CD8-positive, alpha-beta memory T cell (primary cell): ENCODE data around the gene KIF26A. TPM values are rescaled to one million over a fixed set of nuclear protein-coding genes. Genes with fewer than 3 reads are reported as not detected.

Experiments used
- CTCF ChIA-PET: fragments of 350-600 bp; sonication (Branson Sonifier 250); formaldehyde crosslinking; loops from one replicate; lab custom pipeline; 2021; ENCODE audit warnings: antibody characterized with exemption; lab: Charles Lee
- POLR2A ChIA-PET: fragments of 350-600 bp; sonication (Branson Sonifier 250); formaldehyde crosslinking; loops from one replicate; lab custom pipeline; 2021; ENCODE audit warnings: antibody characterized with exemption; lab: Charles Lee
- DNase-seq, 5 donors: peaks; one replicate each; pipeline versions ENCODE4 v3.0.0 to v3.0.0-alpha.2; 2020 to 2022; ENCODE audit warnings: mixed read lengths in 1 of 5
- H3K27ac ChIP-seq: one replicate; pipeline ENCODE4 v1.7.0; 2013; ENCODE audit warnings: low read depth, mild to moderate bottlenecking, low read length, moderate library complexity
- H3K27me3 ChIP-seq: 2 replicates; pipeline ENCODE4 v1.7.0; 2013; ENCODE audit warnings: low read length, mild to moderate bottlenecking; ENCODE audit not compliant: insufficient read depth, poor library complexity, severe bottlenecking
- H3K36me3 ChIP-seq: 2 replicates; pipeline ENCODE4 v1.7.0; 2013; ENCODE audit warnings: mild to moderate bottlenecking, low read length, moderate library complexity; ENCODE audit not compliant: insufficient read depth
- H3K4me1 ChIP-seq: 2 replicates; pipeline ENCODE4 v1.7.0; 2013; ENCODE audit warnings: mild to moderate bottlenecking, low read length, moderate library complexity; ENCODE audit not compliant: insufficient read depth
- H3K4me3 ChIP-seq: 2 replicates; pipeline ENCODE4 v1.7.0; 2013; ENCODE audit warnings: mild to moderate bottlenecking, low read length
- H3K9me3 ChIP-seq: 2 replicates; pipeline ENCODE4 v1.7.0; 2013; ENCODE audit warnings: mild to moderate bottlenecking, low read length
- H3K27ac Mint-ChIP-seq, 8 donors: one replicate each; pipeline ENCODE4 v1.8.0; 2020 to 2021; ENCODE audit warnings: mixed read lengths in 8 of 8, mild to moderate bottlenecking in 6 of 8, inconsistent platforms in 3 of 8, moderate library complexity in 3 of 8
- H3K27me3 Mint-ChIP-seq, 2 donors: one replicate each; pipeline ENCODE4 v1.8.0; 2020 to 2021; ENCODE audit warnings: mixed read lengths in 2 of 2, mild to moderate bottlenecking in 1 of 2, moderate library complexity in 1 of 2
- H3K36me3 Mint-ChIP-seq, 3 donors: one replicate each; pipeline ENCODE4 v1.8.0; 2020 to 2021; ENCODE audit warnings: mixed read lengths in 3 of 3, inconsistent platforms in 1 of 3, mild to moderate bottlenecking in 1 of 3
- H3K4me1 Mint-ChIP-seq, 3 donors: one replicate each; pipeline ENCODE4 v1.8.0; 2020 to 2021; ENCODE audit warnings: mixed read lengths in 3 of 3, inconsistent platforms in 1 of 3, mild to moderate bottlenecking in 1 of 3
- H3K4me3 Mint-ChIP-seq, 7 donors: one replicate each; pipeline ENCODE4 v1.8.0; 2020 to 2021; ENCODE audit warnings: mixed read lengths in 7 of 7, mild to moderate bottlenecking in 6 of 7, moderate library complexity in 4 of 7, inconsistent platforms in 2 of 7
- H3K9me3 Mint-ChIP-seq, 5 donors: one replicate each; pipeline ENCODE4 v1.8.0; 2020 to 2022; ENCODE audit warnings: mixed read lengths in 5 of 5, mild to moderate bottlenecking in 3 of 5, moderate library complexity in 2 of 5, inconsistent platforms in 1 of 5
- polyA plus RNA-seq: library from polyadenylated mRNA; unstranded; fragments of 300-500 nt; fragmentation: Illumina TruSeq; gene quantifications from one replicate; pipeline ENCODE4 v1.2.3, GENCODE V29; 2021
- total RNA-seq, 2 experiments: library from RNA; stranded (reverse); gene quantifications; one replicate each; pipeline ENCODE4 v1.2.3, GENCODE V29; 2021

Gene KIF26A
- total and polyA plus RNA-seq, 3 experiments from 2014 or later: 0.15 to 0.20 TPM; not detected in 1

DNA sequence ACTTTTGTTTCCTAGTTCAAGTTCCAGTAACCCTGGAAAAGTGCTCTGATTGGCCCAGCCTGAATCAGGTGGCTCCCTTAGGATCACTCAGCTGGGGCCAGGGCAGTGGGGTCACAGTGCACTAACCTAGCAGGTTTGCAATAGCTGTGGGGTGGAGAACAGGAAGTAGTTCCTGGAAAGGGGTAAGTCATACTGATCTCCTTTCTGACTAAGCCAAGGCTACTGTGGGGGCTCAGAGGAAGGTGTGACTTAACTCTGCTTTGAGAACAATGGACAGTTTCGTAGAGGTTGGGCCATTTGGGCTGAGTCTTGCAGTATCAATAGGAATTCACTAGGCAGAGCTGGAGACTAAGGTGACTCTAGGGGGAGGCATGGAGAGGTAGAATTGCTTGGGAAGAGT, 89.4 kb downstream of the KIF26A start:
- H3K4me3 ChIP-seq: no peak overlapping the region
- H3K27me3 ChIP-seq: no peaks in the 10 kb centered on the region
- H3K27ac ChIP-seq: no peak overlapping the region
- no peaks in the 10 kb centered on the region for H3K36me3 ChIP-seq
- no peaks in the 10 kb centered on the region for H3K9me3 ChIP-seq
- POLR2A ChIA-PET: no interaction called here
- Mint-ChIP-seq H3K27ac (peak overlapping the region in 1 of 8 donors; percentile 20), H3K36me3 (peaks cover 0 to 3% (median 0%) of the 10 kb centered on the region in 3 donors), H3K4me3 (no peak overlapping the region), H3K4me1 (peaks cover 5 to 19% (median 5%) of the 10 kb centered on the region in 3 donors), H3K9me3 (peaks cover 0 to 1% (median 0%) of the 10 kb centered on the region in 5 donors), H3K27me3 (peaks cover 0 to 13% of the 10 kb centered on the region in 2 donors)
- DNase-seq: no peak
- H3K4me1 ChIP-seq: no peaks in the 10 kb centered on the region
- CTCF ChIA-PET: no interaction called here

DNA sequence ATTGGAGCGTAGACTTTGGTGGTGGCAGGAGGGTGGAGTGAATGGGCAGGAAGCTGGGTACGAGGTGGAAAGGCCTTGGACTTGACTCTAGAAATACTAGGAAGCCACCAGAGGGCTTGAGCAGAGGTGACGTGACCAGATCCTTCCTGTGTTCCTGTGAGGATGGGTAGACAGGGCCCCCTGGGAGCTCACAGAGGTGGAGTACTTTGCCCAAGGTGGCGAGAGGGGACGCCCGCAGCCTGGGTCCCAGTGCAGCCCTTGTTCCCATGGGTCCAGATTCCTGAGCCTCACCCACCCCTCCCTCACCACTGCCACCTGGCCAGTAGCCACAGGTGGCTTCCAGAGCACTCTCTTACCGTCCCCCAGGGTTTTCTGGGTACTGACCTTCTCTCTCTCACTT, 89.8 kb downstream of the KIF26A start:
- no peaks in the 10 kb centered on the region for H3K9me3 ChIP-seq
- H3K4me3 Mint-ChIP-seq: no peak overlapping the region
- no peaks in the 10 kb centered on the region for H3K36me3 ChIP-seq
- ChIA-PET CTCF (no interaction called here), POLR2A (no interaction called here)
- no peak overlapping the region for H3K4me3 ChIP-seq
- no peak for DNase-seq
- peaks cover 0 to 1% (median under 1%) of the 10 kb centered on the region in 5 donors for H3K9me3 Mint-ChIP-seq
- H3K27ac ChIP-seq: no peak overlapping the region
- H3K27me3 ChIP-seq: no peaks in the 10 kb centered on the region
- peaks cover 5 to 19% (median 5%) of the 10 kb centered on the region in 3 donors for H3K4me1 Mint-ChIP-seq
- no peaks in the 10 kb centered on the region for H3K4me1 ChIP-seq
- no peak overlapping the region for H3K27ac Mint-ChIP-seq
- H3K27me3 Mint-ChIP-seq: peaks cover 0 to 13% of the 10 kb centered on the region in 2 donors
- peaks cover 0 to 3% (median 0%) of the 10 kb centered on the region in 3 donors for H3K36me3 Mint-ChIP-seq

DNA sequence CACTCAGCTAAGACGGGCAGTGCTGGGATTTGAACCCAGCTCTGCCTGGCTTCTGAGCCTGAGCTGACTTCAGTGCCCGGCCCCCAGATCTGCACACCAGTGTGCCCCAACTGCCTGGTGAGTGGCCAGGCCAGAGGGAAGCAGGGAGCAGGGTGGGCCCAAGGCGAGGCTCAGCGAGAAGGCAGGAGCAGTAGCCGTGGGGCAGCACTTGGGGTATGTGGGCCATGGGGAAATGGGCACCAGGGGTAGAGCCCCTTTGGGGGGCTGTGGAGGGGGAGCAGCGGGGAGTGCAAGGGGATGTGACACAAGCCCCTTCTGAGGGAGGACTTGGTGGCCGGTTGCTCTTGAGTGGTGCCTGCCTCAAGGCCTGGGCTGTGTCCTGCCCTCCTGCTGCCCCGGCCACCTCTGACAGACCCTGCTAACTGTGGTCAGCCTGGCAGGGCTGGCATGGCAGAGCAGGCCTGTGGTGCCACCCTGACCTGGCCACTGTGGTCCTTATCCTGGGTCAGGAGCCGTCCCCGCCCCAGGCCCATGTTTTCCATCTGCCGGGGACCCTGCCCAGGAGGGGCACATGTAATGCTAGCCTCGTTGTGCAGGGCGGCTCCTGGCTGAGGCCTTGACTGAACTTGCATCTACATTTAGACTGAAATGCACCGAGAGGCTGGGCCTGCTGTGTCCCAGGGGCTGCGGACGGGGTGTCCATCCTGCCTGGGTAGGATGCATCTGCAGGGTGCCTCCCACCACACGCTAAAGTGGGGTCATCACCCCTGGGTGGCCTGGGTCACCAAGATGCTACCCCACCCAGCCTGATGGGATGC, 90.5 kb downstream of the KIF26A start:
- Histone ChIP-seq H3K4me1 (no peaks in the 10 kb centered on the region), H3K27me3 (no peaks in the 10 kb centered on the region), H3K36me3 (no peaks in the 10 kb centered on the region), H3K4me3 (no peak overlapping the region), H3K27ac (no peak overlapping the region), H3K9me3 (no peaks in the 10 kb centered on the region)
- ChIA-PET CTCF (no interaction called here), POLR2A (no interaction called here)
- DNase-seq: peak in 1 of 5 donors; percentile 41
- peaks cover 0 to 8% (median 6%) of the 10 kb centered on the region in 5 donors for H3K9me3 Mint-ChIP-seq
- peaks cover 0 to 3% (median 0%) of the 10 kb centered on the region in 3 donors for H3K36me3 Mint-ChIP-seq
- H3K27ac Mint-ChIP-seq: no peak overlapping the region
- peaks cover 0 to 8% of the 10 kb centered on the region in 2 donors for H3K27me3 Mint-ChIP-seq
- no peak overlapping the region for H3K4me3 Mint-ChIP-seq
- peaks cover 5 to 17% (median 5%) of the 10 kb centered on the region in 3 donors for H3K4me1 Mint-ChIP-seq

DNA sequence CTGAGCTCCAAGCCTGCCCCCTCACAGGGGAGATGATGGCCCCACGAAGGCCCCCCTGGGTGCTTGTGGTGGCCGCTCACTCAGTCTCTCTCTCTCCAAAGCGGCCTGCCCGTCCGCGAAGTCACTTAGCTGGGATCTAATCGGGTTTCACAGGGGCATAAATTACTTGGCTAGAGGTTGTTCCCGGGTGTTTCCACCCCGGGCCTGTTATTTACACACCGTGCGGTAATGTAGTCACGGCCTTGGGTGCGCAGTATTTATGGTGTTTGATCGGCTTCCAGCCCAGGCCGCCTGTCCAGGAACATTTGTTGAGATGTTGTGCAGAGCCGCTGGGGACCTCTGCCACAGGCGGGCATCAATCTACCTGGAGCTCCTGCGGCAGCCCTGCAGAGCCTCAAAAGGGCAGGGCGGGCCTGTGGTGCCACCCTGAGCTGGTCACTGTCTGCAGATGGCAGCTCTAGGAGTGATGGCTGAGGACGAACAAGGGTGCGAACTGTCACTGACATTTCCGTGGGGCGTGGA, 91.2 kb downstream of the KIF26A start:
- H3K27me3 Mint-ChIP-seq: peaks cover 0 to 1% of the 10 kb centered on the region in 2 donors
- H3K27me3 ChIP-seq: no peaks in the 10 kb centered on the region
- no peak overlapping the region for H3K27ac ChIP-seq
- H3K36me3 Mint-ChIP-seq: peaks cover 0 to 3% (median 0%) of the 10 kb centered on the region in 3 donors
- ChIA-PET CTCF (no interaction called here), POLR2A (no interaction called here)
- no peaks in the 10 kb centered on the region for H3K4me1 ChIP-seq
- H3K4me1 Mint-ChIP-seq: peaks cover 5 to 14% (median 5%) of the 10 kb centered on the region in 3 donors
- no peak overlapping the region for H3K4me3 Mint-ChIP-seq
- no peaks in the 10 kb centered on the region for H3K36me3 ChIP-seq
- peak in 1 of 5 donors; percentile 31 for DNase-seq
- no peaks in the 10 kb centered on the region for H3K9me3 ChIP-seq
- no peak overlapping the region for H3K4me3 ChIP-seq
- no peak overlapping the region for H3K27ac Mint-ChIP-seq
- peaks cover 0 to 8% (median 6%) of the 10 kb centered on the region in 5 donors for H3K9me3 Mint-ChIP-seq

DNA sequence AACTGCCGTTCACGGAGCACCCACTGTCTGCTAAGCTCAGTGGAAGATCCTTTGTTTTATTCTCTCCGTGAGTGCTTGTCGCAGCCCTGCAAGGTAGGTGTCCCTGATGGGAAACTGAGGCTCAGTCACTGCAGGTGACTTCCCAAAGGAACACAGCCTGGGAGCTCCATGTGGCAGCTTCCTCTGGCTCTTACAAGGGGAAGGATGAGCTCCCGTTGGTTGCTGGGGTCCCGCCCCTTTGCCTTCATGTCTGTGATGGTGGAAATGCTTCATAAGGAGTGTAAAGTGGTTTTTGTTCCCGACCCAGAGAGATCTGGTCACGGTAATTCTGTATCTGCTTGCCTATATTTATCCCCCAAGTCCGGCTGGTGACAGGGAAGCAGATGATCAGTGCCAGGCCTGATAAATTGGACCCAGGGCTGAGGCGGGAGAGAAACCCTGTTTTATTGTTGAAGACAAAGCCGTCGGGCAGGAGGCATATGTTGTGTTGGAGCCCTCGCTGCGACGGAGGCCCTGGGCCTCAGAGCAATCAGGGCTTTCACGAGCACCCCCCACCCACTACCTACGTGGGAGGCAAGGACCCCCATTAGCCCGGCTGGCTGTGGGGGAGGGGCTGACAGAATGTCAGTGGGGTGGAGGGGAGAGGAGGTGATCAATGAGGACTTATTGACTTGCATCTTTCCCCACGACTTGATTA, 91.9 kb downstream of the KIF26A start:
- H3K27ac ChIP-seq: no peak overlapping the region
- peak in 1 of 5 donors; percentile 17 for DNase-seq
- peaks cover 0 to 3% (median 0%) of the 10 kb centered on the region in 3 donors for H3K36me3 Mint-ChIP-seq
- H3K27me3 Mint-ChIP-seq: no peaks in the 10 kb centered on the region
- peaks cover 5 to 10% (median 5%) of the 10 kb centered on the region in 3 donors for H3K4me1 Mint-ChIP-seq
- CTCF ChIA-PET: no interaction called here
- no peak overlapping the region for H3K27ac Mint-ChIP-seq
- H3K9me3 ChIP-seq: no peaks in the 10 kb centered on the region
- H3K4me1 ChIP-seq: no peaks in the 10 kb centered on the region
- POLR2A ChIA-PET: no interaction called here
- H3K36me3 ChIP-seq: no peaks in the 10 kb centered on the region
- H3K27me3 ChIP-seq: no peaks in the 10 kb centered on the region
- H3K4me3 ChIP-seq: no peak overlapping the region
- peaks cover 0 to 11% (median 8%) of the 10 kb centered on the region in 5 donors for H3K9me3 Mint-ChIP-seq
- no peak overlapping the region for H3K4me3 Mint-ChIP-seq

Other genes starting within 250 kb of the KIF26A start
- gene TDRD9, start 210.1 kb upstream of the KIF26A start, total RNA-seq: under 1 TPM; 0.44 to 0.46 TPM
- 1.3 TPM for gene TDRD9, start 210.1 kb upstream of the KIF26A start, polyA plus RNA-seq
- gene RD3L, start 196.1 kb upstream of the KIF26A start, total RNA-seq: not detected
- not detected for gene RD3L, start 196.1 kb upstream of the KIF26A start, polyA plus RNA-seq
- gene ASPG, start 52.9 kb upstream of the KIF26A start, total RNA-seq: not detected
- not detected for gene ASPG, start 52.9 kb upstream of the KIF26A start, polyA plus RNA-seq